HCT116 (cell line): ENCODE measurements around the gene MOV10. TPM values are rescaled to one million over a fixed set of nuclear protein-coding genes. Genes with fewer than 3 reads are reported as not detected.

Source experiments
- ATAC-seq: fragments of 200-7000 bp; cut with Tn5 transposase; 2 replicates; pipeline ENCODE4 v1.9.1; 2020; ENCODE audit warnings: mild to moderate bottlenecking, moderate library complexity
- BruUV-seq: library from RNA; stranded (reverse); fragments of 400-500 nt; replicated peaks from 2 replicates; lab custom pipeline; 2021; lab: Mats Ljungman, UMichigan
- CTCF ChIA-PET: fragments of 300-600 bp; sonication (Branson Sonifier 250); formaldehyde crosslinking; loops from one replicate; lab custom pipeline; 2021; ENCODE audit warnings: antibody characterized with exemption; lab: Charles Lee
- POLR2A ChIA-PET: fragments of 300-600, 350-600 bp; sonication (Branson Sonifier 250); formaldehyde crosslinking; loops from one replicate; lab custom pipeline; 2021; ENCODE audit warnings: antibody characterized with exemption; lab: Charles Lee
- RAD21 ChIA-PET, 2 experiments: fragments of 300-600 bp; sonication (Branson Sonifier 250); formaldehyde crosslinking; loops; one replicate each; lab custom pipeline; 2023; ENCODE audit warnings: low total read pairs in 2 of 2; ENCODE audit not compliant: uncharacterized antibody in 2 of 2, unreplicated experiment in 2 of 2, low non-redundant PET in 1 of 2; lab: Charles Lee
- DNase-seq: peaks from one replicate; pipeline ENCODE4 v3.0.0-alpha.2; 2010; ENCODE audit warnings: low read depth, low spot score
- H2AFZ ChIP-seq: fragments of 200-600 bp; shearing (Covaris generic), sonication (generic); 2 replicates; pipeline ENCODE4 v1.6.1; 2017; ENCODE audit warnings: low read depth, mixed run types, mixed read lengths, antibody characterized with exemption, low read length; ENCODE audit not compliant: poor library complexity, severe bottlenecking
- H3K27ac ChIP-seq: 2 replicates; pipeline ENCODE4 v1.5.1; 2012; ENCODE audit warnings: low read depth, low read length
- H3K27me3 ChIP-seq: fragments of 200-600 bp; sonication (generic); 2 replicates; pipeline ENCODE4 v1.6.1; 2016; ENCODE audit warnings: mixed run types, low read length, mixed read lengths; ENCODE audit not compliant: insufficient read depth
- H3K36me3 ChIP-seq, 2 experiments: fragments of 200-500 bp in 1 of 2; fragments of 200-600 bp in 1 of 2; sonication (Bioruptor generic) in 1 of 2; sonication (generic) in 1 of 2; 2 replicates each; pipeline versions ENCODE4 v1.5.1 to v1.6.1; 2014 to 2016; ENCODE audit warnings: low read length in 2 of 2, inconsistent platforms in 1 of 2, mixed read lengths in 1 of 2, mixed run types in 1 of 2; ENCODE audit not compliant: insufficient read depth in 2 of 2, control insufficient read depth in 1 of 2
- H3K4me1 ChIP-seq, 2 experiments: fragments of 200-600 bp in 1 of 2; sonication (generic) in 1 of 2; 2 replicates each; pipeline versions ENCODE4 v1.5.1 to v1.6.1; 2012 to 2017; ENCODE audit warnings: low read length in 2 of 2, inconsistent platforms in 1 of 2, mild to moderate bottlenecking in 1 of 2, mixed read lengths in 1 of 2, mixed run types in 1 of 2, moderate library complexity in 1 of 2; ENCODE audit not compliant: insufficient read depth in 2 of 2, control insufficient read depth in 1 of 2
- H3K4me2 ChIP-seq: fragments of 200-600 bp; sonication (generic); 2 replicates; pipeline ENCODE4 v1.6.1; 2017; ENCODE audit warnings: mixed run types, low read length, mixed read lengths
- H3K4me3 ChIP-seq, 2 experiments: fragments of 200-600 bp in 1 of 2; sonication (generic) in 1 of 2; replicated peaks in 1 of 2; 2 replicates each; pipeline ENCODE4 v1.5.1; 2011 to 2016; ENCODE audit warnings: low read length in 2 of 2, control low read depth in 1 of 2, low read depth in 1 of 2, mild to moderate bottlenecking in 1 of 2, mixed read lengths in 1 of 2, mixed run types in 1 of 2
- H3K79me2 ChIP-seq: fragments of 200-600 bp; sonication (generic); 2 replicates; pipeline ENCODE4 v1.6.1; 2017; ENCODE audit warnings: mild to moderate bottlenecking, mixed run types, low read length, moderate library complexity, mixed read lengths; ENCODE audit not compliant: insufficient read depth
- H3K9ac ChIP-seq: fragments of 200-600 bp; sonication (generic); 2 replicates; pipeline ENCODE4 v1.6.1; 2016; ENCODE audit warnings: low read length, mixed read lengths
- H3K9me2 ChIP-seq: fragments of 200-600 bp; sonication (generic), shearing (Covaris generic); 2 replicates; pipeline ENCODE4 v1.6.1; 2017; ENCODE audit warnings: mixed run types, mild to moderate bottlenecking, moderate library complexity; ENCODE audit not compliant: insufficient read depth
- H3K9me3 ChIP-seq, 2 experiments: fragments of 200-500 bp in 1 of 2; fragments of 200-600 bp in 1 of 2; sonication (Bioruptor generic) in 1 of 2; sonication (generic) in 1 of 2; 2 replicates each; pipeline ENCODE4 v1.6.1; 2014 to 2017; ENCODE audit warnings: low read length in 2 of 2, mixed read lengths in 2 of 2, inconsistent platforms in 1 of 2, low read depth in 1 of 2, mild to moderate bottlenecking in 1 of 2, mixed run types in 1 of 2, moderate library complexity in 1 of 2; ENCODE audit not compliant: control insufficient read depth in 1 of 2, insufficient read depth in 1 of 2
- H4K20me1 ChIP-seq: fragments of 200-600 bp; sonication (generic), shearing (Covaris generic); 2 replicates; pipeline ENCODE4 v1.6.1; 2017; ENCODE audit warnings: mixed run types, mild to moderate bottlenecking, moderate library complexity; ENCODE audit not compliant: insufficient read depth
- EGR1 ChIP-seq: IDR thresholded peaks from 2 replicates; pipeline ENCODE4 v1.6.1; 2012; ENCODE audit warnings: low read depth
- ELF1 ChIP-seq: IDR thresholded peaks from 2 replicates; pipeline ENCODE4 v1.6.1; 2012; ENCODE audit warnings: low read depth, borderline replicate concordance
- EZH2phosphoT487 ChIP-seq: fragments of 200-600 bp; IDR thresholded peaks from 2 replicates; pipeline ENCODE4 v1.6.1; 2018; ENCODE audit warnings: antibody characterized with exemption, borderline replicate concordance
- JUND ChIP-seq: IDR thresholded peaks from 2 replicates; pipeline ENCODE4 v1.6.1; 2012
- POLR2A ChIP-seq: IDR thresholded peaks from 2 replicates; pipeline ENCODE4 v1.7.0; 2011; ENCODE audit warnings: borderline replicate concordance; ENCODE audit not compliant: insufficient read depth, insufficient read length; ENCODE audit errors: extremely low read depth
- POLR2AphosphoS5 ChIP-seq: IDR thresholded peaks from 2 replicates; pipeline ENCODE4 v1.6.1; 2011; ENCODE audit warnings: mild to moderate bottlenecking, low read depth, low read length, moderate library complexity
- RAD21 ChIP-seq: IDR thresholded peaks from 2 replicates; pipeline ENCODE4 v1.6.1; 2012; ENCODE audit warnings: low read depth, mild to moderate bottlenecking
- SIN3A ChIP-seq: IDR thresholded peaks from 2 replicates; pipeline ENCODE4 v1.6.1; 2012; ENCODE audit warnings: low read depth
- SP1 ChIP-seq: IDR thresholded peaks from 2 replicates; pipeline ENCODE4 v1.6.1; 2012; ENCODE audit warnings: low read depth
- ZNF274 ChIP-seq: fragments of 200-500 bp; sonication (Bioruptor generic); IDR thresholded peaks from 2 replicates; pipeline ENCODE4 v1.6.1; 2014; ENCODE audit warnings: mild to moderate bottlenecking, low read depth, low read length, inconsistent platforms
- intact Hi-C: fragments of 100-400 bp; cut with micrococcal nuclease; formaldehyde crosslinking; loops from 2 replicates; pipeline ENCODE4 v1.10.0; 2022
- total RNA-seq: library from RNA; stranded (reverse); gene quantifications from one replicate; pipeline ENCODE4 v1.2.1, GENCODE V29; 2021; ENCODE audit not compliant: unreplicated experiment
- TF ChIP-seq, protein P1 (sequence below): IDR thresholded peaks from 2 replicates; pipeline ENCODE4 v1.6.1; 2012
- TF ChIP-seq, protein P2 (sequence below): IDR thresholded peaks from 2 replicates; pipeline ENCODE4 v1.6.1; 2011; ENCODE audit warnings: mild to moderate bottlenecking, low read length, moderate library complexity; ENCODE audit not compliant: insufficient replicate concordance; ENCODE audit errors: extremely low read depth

MOV10 gene
- total RNA-seq, 1 experiment from 2014 or later = 109 TPM

- Histone ChIP-seq H3K4me2 (no peak overlapping the region), H3K36me3 (peaks cover 3 to 5% of the 10 kb centered on the region in 2 experiments; a peak in 2 of 4 replicates), H3K4me1 (peaks cover 0 to 7% of the 10 kb centered on the region in 2 experiments; a peak in 2 of 4 replicates), H3K4me3 (no peak overlapping the region), H3K9ac (no peak overlapping the region), H3K79me2 (peaks cover 99% of the 10 kb centered on the region), H2AFZ (no peak overlapping the region), H3K9me2 (no peaks in the 10 kb centered on the region), H4K20me1 (peaks cover 39% of the 10 kb centered on the region; the same call in 1 of the 2 replicates), H3K9me3 (no peaks in the 10 kb centered on the region), H3K27ac (no peak overlapping the region), H3K27me3 (no peaks in the 10 kb centered on the region)
- ATAC-seq (no peak), DNase-seq (no peak)
- TF ChIP-seq ZNF274 = no peak
- TF ChIP-seq RAD21 = no peak
- no peak for TF ChIP-seq POLR2AphosphoS5
- no peak for TF ChIP-seq ELF1
- TF ChIP-seq POLR2A = no peak
- TF ChIP-seq SP1 = no peak
- no peak for TF ChIP-seq EGR1
- TF ChIP-seq, protein P1, sequence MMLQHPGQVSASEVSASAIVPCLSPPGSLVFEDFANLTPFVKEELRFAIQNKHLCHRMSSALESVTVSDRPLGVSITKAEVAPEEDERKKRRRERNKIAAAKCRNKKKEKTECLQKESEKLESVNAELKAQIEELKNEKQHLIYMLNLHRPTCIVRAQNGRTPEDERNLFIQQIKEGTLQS = no peak
- TF ChIP-seq, protein P2, sequence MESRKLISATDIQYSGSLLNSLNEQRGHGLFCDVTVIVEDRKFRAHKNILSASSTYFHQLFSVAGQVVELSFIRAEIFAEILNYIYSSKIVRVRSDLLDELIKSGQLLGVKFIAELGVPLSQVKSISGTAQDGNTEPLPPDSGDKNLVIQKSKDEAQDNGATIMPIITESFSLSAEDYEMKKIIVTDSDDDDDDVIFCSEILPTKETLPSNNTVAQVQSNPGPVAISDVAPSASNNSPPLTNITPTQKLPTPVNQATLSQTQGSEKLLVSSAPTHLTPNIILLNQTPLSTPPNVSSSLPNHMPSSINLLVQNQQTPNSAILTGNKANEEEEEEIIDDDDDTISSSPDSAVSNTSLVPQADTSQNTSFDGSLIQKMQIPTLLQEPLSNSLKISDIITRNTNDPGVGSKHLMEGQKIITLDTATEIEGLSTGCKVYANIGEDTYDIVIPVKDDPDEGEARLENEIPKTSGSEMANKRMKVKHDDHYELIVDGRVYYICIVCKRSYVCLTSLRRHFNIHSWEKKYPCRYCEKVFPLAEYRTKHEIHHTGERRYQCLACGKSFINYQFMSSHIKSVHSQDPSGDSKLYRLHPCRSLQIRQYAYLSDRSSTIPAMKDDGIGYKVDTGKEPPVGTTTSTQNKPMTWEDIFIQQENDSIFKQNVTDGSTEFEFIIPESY = no peak
- TF ChIP-seq JUND = no peak
- TF ChIP-seq SIN3A = no peak
- no peak for TF ChIP-seq EZH2phosphoT487
- BruUV-seq = no TSS peak
- CTCF ChIA-PET = no interaction called here
- RAD21 ChIA-PET = no interaction called here
- POLR2A ChIA-PET = no interaction called here
- intact Hi-C loops = no loop called here
Observed at GRCh38 chr1:112625696-112626095, 48.8 kb upstream of the MOV10 start.
